OCI-M2 (cell line): ENCODE measurements around the gene BCL6.

Experiments
- DNase-seq: peaks from one replicate; lab custom pipeline; 2025; ENCODE audit not compliant: unreplicated experiment; lab: John Stamatoyannopoulos, UW

BCL6 gene

DNA sequence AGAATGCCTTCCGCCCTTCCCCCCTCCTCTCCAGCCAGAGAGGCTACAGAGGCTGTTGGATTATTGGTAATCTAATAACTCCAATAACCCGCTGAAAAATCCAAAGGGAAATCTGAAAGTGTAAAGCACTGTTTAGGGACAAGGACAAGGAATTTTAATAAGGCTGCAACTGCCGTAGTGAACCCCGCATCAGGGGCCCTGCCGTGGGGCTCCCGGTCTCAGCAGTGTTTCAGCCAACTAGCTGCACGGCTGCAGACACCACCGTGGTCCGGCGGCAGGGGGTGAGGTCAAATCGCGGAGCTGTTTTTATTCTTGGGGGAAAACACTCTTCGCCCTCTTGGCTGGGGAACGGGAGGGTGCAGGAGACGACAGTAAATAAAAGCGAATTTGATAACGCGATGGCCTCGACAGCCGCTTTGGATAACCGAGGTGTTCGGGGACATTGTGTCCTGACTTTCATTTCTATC lies 6.1 kb downstream of the BCL6 start:
- no peak for DNase-seq

DNA sequence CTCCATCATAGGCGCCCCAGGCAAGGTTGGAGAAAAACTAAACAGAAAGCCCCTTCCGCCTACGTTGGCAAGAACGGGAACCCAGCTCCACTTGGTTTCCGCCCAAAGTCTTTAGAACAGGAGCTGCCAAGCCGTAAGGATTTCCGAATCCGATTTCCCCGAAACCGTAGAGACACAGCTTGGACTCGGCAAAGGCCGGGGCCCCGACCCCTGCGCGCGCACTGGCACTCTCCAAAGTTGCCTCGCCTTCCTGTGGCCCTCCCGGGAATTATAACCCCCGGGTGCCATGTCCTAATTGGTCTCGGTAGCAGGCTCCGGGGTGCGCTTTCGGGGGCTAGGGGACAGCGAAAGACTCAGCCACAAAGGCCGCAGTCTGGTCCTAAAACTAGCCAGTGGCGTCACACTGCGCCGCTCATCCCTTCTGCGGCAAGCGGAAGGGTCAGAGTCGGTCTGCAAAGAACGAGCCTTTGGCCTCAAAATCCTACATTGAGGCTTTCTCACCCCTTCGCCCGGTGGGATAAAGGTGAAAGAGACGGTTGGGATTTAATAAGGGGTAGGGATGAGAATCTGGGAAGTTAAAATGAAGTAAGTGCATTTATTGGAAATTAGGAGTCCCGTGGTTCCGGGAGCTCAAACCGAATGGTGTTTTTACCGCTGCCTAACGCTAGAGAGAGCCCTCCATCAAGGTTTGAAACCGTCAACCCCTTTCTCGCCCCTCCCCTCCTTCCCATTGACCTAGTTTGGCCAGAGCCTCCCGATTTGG lies 6.8 kb downstream of the BCL6 start:
- peak; percentile 60 for DNase-seq

DNA sequence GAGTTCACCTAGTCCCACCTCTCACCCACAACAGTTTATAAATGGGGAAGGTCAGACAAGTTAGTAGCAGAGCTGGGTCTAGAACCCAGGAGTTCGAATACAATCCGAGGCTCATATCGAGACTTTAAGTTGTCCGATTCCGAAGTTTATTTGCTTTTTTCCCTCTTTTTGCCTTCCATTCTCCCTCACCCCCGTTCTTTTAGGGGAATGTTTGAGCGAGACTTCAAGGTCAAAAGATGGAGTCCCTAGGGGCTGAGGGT lies 7.3 kb downstream of the BCL6 start:
- DNase-seq = no peak

DNA sequence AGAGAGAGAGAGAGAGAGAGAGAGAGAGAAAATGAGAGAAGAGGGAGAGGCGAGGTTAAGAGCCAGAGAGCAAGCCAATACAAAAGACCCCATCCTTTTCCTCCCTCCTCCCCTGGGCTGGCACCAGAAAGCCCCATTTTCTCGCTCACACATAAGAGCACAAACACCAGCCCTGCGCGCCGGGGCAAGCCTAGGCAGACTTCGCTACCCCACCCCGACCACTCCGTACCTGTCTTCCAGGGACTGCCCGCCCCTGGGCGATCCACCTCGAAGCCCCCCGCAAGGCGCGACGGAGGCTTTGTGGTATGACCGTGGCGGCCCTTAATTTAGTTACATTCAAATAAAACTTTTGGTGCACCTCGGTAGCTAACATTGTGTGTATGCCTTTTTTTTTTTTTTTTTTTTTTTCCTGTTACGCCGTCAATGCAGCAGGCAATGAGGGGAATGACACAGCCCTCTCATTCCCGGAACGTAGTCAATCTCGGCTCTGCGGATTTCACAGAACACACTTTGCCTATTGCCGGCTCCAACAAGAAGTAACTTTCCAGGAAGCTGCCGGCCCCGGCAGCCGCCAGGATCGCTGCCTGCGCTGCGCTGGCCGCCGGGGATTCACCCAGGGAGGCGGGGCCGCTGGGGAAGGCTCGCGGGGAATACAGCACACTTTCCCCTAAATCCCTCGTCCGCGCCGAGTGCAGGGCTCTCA lies 7.7 kb downstream of the BCL6 start:
- no peak for DNase-seq

DNA sequence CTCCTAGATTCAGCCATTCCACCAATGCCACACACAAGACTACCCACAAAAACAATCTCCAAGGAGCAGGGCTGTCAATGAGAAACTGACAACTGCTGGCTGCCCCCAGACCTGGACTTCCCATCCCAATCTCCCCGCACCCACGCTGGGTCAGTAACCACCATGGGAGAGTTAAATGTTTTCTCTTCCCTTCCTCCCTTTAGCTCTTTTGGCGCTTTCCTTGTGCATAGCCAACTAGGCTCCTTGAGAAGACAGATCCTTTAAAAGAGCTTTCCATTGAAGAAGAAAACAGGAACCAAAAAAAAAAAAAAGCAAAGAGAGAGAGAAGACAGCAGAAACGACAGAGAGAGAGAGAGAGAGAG lies 8.3 kb downstream of the BCL6 start:
- DNase-seq = no peak

DNA sequence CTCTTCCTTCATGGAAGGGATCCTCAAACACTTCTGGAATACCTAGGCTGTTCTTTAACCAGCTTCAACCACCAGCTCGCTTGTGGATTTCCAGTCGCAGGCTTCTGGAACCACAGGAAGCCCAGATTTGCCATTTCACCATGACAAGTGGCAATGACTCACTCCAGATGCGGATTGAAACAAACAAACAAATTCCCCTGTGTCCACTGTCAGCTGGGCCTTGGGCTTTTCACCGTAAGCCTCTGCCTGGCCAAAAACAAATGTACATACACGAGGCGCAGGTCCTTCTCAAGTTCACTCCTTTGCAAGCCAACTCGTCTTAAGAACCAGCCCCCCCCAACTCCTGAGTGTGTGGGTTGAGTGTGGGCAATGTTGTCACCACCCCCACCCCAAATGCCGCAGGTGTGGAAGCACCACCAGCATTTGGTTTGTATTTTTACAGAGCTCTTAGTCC lies 8.8 kb downstream of the BCL6 start:
- no peak for DNase-seq

DNA sequence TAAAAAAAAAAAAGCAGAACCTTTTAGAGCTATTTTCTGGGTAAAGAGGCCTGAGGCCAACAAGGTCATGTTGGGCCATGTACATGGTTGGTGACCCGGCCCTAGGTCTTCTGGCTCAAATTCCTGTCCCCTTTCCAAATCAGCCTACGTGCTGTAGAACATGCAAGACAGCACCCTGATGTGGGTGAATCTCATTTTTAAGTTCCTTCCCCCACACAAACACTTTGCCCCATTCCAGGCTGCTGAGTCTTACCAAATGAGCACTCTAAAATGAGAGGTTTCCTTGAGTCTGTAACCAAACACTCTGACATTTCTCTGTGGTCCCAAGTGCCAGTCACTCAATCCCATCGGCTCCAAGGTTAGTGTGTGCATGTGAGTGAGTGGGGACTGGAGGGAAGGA lies 9.4 kb downstream of the BCL6 start:
- DNase-seq = no peak

DNA sequence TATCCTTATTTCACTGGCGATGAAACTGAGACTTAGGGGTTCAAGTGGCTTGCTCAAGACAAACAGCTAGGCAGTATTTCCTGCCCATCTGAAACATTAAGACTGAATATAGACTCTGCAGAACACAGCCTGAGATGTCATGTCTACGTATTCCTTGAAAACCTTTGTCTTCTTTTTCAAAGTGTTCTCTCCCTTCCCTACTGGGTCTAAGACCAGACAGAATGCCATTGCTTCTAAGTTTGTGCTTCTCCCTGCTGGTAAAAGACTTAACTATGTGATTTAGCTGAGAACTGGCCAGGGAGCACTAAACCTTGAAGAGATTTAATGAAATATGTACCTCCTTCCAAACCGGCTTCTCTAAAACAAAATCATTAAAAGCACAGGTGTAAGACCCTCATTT lies 9.9 kb downstream of the BCL6 start:
- no peak for DNase-seq

DNA sequence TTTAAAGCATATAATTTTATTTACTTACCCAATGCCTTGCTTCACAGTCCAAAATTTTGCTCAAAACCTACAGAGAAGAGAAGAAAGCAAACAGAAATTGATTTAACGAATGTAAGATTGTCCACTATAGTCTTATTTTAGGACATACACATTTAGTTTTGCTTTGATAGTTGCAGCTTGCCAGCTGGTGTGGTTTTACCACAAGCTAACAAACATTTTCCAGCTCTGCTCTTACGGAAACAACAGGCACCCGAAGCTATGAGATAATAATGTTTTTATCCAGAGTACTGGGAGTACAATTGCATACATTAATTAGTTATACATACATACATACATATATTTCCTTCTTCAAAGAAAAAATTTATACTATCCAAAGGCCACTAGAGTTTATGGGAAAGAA lies 10.4 kb downstream of the BCL6 start:
- DNase-seq = no peak

DNA sequence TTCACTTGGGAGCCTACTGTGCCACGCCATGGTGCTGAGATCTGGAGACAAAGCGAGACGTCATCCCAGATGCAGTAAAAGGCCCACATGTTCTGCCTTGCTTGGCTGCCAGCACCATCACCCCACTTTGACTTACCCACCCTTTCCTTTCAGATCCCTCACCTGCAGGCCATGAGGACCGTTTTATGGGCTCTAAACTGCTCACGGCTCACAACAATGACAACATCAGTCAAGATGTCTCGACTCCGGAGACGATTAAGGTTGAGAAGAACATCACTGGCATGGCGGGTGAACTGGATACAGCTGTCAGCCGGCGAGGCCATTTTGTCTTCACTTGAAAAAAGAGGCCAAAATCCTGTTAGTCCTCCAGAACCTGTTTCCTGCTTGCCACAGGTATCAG lies 11.9 kb downstream of the BCL6 start:
- no peak for DNase-seq

DNA sequence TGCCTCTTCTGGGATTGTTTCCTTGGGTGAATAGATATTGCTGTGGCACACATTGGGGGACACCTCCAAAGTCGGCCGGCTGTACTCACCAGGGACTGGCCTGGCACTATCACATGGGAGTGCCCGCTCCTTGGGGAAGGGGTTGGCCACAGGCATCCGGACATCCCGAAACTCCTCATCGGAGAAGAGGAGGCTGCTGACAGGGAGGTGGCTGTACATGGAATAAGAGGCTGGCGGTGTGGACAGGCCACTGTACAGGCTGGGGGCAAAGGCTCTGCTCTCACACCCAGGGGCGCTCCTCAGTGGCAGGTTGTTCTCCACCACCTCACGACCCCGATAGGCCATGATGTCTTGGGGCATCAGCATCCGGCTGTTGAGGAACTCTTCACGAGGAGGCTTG lies 15.7 kb downstream of the BCL6 start:
- DNase-seq = no peak

DNA sequence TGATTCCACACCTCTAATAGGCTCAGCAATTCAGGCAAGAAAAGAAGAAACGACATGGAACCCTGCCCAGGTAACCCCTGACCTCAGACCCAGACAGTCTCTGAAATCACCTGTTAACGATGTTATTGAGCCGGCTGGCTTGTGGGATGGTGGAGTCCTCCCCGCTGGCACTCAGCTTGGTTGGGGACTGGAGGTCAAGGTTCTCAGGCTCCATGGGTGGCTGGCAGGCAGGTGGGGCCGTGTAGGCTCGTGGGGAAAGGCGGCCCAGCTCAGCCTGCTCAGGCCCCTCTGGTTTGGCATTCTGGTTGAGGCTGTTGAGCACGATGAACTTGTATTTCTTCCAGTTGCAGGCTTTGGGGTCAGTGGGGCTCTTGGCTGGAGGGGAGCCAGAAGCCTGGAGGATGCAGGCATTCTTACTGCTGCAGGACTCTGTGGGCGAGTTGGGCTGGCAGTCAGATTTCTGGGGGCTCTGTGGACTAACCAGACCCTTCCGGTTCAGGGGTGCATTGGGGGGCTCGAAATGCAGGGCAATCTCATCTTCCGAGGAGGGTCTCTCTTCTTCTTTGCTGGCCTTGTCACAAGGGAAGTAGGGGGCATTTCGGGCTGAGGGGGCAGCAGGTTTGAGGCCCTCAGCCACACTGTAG lies 16.2 kb downstream of the BCL6 start:
- DNase-seq = no peak

DNA sequence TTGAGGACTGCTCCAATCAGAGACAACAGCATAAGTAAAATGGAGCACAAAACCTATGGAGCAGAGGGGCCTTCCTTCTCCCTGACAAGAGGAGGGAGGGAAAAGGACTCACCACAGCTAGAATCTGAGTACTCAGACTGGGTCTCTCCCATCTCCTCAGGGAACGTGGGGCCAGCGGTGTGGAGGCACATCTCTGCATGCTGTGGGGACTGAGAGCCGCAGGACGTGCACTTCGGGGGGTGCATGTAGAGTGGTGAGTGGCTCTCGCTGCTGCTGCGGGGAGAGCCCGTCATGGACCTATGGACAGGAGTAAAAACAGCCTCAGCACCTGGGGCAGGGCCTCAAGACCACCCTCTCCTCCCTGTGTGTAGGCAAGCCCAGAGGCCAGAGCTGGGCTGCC lies 17.0 kb downstream of the BCL6 start:
- DNase-seq = no peak

DNA sequence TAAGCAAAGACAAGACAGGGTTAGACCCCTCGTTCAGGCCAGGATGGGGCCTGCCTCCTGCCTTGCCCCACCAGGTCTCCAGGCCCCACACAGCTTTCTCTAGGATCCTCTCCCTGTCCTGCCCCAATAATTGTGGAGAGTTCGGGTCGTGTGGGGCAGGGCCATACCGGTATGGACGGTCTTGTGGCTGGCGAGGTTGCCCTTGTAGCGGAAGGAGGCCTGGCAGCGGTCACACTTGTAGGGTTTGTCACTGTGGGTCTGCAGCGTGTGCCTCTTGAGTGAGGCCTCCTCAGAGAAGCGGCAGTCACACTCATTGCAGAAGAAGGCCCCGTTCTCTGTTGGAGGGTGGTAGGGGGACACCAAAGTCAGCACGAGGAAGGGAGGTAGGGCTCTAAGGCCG lies 18.7 kb downstream of the BCL6 start:
- DNase-seq = no peak

DNA sequence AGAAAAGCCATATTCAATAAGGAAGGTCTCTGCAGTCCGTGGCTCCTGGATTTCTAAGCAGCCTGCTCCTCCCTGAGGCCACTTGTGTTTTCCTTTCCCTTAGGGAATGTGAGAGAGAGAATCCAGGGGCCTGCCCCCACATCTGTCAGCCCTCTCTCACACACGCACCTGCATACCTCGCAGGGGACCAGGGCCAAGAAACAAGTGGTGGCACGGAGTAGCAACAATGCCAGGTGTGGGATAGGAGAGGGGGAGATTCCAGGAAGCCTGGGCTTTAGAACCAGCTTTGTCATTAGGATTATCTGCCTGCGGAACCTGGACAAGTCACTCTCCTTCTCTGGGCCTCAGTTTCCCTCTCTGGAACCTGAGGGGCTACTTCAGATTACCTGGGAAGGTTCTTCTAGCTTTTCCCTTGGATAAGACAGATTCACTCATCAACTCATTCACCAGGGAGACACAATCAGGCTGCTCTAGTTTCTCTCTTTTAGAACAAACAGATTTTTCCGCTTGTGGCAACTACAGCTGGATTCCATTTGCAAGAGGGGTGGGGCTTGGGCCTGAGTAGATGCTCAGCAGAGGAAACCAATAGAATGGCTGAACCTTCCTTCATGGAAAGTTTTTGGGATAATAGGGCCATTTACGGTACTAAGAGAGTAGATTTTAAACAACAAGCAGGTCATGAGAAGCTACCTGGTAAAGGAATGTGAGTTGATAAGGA lies 19.5 kb downstream of the BCL6 start:
- DNase-seq = no peak

DNA sequence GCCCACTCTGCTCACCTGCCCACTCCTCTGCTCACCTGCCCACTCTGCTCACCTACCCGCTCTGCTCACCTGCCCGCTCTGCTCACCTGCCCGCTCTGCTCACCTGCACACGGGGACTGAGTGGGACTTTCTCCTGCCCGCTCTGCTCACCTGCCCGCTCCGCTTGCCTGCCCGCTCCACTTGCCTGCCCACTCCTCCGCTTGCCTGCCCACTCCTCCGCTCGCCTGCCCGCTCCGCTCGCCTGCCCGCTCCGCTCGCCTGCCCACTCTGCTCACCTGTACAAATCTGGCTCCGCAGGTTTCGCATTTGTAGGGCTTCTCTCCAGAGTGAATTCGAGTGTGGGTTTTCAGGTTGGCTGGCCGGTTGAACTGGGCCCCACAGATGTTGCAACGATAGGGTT lies 20.0 kb downstream of the BCL6 start:
- DNase-seq = no peak

DNA sequence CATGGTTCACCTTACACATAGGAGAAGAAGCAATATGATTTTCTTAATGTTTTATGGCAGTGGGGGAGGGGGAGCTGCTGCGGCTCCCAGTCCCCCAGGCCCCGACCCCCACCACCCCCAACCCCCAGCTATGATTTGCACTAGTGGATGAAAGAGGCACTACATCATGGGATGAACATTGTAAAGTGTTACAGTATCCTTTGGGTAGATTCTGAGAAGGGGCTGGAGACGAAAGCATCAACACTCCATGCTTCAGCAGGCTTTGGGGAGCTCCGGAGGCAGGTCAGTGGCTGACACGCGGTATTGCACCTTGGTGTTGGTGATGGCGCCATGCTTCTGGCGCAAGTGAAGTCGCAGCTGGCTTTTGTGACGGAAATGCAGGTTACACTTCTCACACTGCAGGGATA lies 23.1 kb downstream of the BCL6 start:
- DNase-seq = no peak

DNA sequence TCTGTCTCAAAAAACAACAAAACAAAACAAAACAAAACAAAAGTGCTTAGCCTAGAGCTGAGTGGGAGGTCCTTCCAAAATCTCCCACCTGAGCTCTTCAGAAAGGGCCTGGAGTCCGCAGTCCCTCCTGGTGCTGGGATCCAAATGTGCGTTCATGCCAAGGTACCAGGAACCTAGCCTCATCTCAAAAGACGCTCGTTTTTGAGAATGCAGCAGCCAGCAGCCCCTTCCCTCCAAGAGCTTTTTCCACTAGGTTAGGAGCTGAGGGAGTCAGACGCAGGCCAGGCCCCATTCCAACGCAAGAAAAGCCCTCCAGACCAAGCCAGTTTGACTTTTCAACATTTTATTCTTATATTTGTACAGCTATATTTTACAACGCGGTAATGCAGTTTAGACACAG lies 24.2 kb downstream of the BCL6 start:
- DNase-seq = no peak

DNA sequence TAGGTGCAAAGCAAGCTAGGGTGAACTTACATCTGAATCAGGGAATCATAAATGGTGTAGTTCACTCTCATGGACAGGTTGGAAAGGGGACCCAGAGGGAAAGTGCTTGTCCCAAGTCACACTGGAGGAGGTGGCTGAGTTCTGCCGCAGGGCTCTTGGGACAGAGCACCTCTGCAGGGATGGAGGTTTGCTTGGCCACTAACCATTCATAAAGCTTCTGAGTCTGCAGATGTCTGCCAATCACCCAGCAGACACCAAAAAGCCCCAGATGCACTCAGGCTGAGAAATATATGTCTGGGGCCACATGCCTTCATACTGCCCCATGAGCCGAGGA lies 25.0 kb downstream of the BCL6 start:
- DNase-seq = no peak

DNA sequence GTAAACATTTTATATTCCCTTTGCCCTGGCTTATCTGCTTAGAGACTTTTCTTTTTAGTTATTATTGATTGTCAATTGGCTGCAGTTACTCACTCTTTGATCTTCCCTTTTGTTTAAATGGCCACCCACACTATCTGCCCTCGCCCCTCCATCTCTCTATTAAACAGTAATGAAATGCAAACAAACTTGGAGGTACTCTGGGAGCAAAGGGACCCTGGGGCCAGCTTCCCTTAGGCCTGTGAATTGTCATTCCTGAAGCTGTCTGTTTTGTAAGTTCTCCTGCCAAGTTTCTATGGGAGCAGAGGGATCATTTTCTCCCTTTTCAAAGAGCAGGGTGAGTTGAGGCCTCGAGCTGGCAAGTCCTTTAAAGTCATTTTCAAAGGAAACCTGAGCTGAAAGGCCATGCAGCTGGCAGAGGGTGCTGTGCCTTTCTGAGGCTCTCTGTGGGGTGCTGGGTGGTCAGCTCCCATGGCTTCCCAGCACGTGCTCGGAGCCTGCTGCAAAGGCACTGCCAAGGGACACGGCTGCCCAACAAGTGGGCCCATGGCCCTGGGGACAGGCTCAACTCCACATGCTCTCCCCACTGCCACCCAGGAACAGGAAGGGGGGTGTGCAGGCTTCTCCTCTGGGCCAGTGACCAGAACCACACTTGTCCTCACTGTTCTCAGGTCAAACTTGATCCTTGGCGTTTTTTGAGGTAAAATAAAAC lies 25.5 kb downstream of the BCL6 start:
- DNase-seq = no peak

DNA sequence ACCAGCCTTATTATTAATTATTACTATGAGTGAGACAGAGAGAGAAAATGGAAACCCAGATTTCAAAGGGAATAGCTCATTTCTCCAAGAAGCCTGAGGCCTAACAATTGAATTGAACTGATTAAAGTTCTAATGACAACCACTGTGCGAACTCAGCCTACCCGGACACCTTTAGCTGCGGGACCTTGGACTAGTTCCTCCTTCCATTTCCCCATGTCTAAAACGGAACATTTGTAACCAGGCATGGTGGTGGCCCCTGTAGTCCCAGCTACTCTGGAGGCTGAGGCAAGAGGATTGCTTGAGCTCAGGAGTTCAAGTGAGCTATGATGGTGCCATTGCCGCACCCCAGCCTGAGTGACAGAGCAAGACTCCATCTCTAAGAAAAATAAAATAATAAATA lies 26.5 kb downstream of the BCL6 start:
- no peak for DNase-seq
